HepG2 (cell line): Measurements from ENCODE around the gene OR4Q2. TPM values are rescaled to one million over a fixed set of nuclear protein-coding genes. Genes with fewer than 3 reads are reported as not detected.

Source experiments
- ATAC-seq: fragments of 200-7000 bp; cut with Tn5 transposase; 3 replicates; pipeline ENCODE4 v1.9.1; 2020; ENCODE audit warnings: mild to moderate bottlenecking, moderate library complexity
- BruUV-seq: library from RNA; stranded (reverse); fragments of 400-500 nt; replicated peaks from 2 replicates; lab custom pipeline; 2021; lab: Mats Ljungman, UMichigan
- CTCF ChIA-PET: fragments of 300-600 bp; formaldehyde crosslinking; extraction: SDS; loops from one replicate; lab custom pipeline; 2021; ENCODE audit warnings: low total read pairs, inconsistent platforms, low intra/inter-chr PET ratio; lab: Yijun Ruan, JAX
- POLR2A ChIA-PET: fragments of 350-600 bp; sonication (Branson Sonifier 250); formaldehyde crosslinking; loops from one replicate; lab custom pipeline; 2020; ENCODE audit warnings: antibody characterized with exemption, inconsistent platforms; lab: Yijun Ruan, JAX
- DNase-seq: peaks from one replicate; pipeline ENCODE4 v3.0.0-alpha.2; 2015; ENCODE audit warnings: low spot score
- FAIRE-seq: peaks from 3 replicates; lab custom pipeline; 2011; peaks lifted over from hg19 to GRCh38; lab: Jason Lieb, UNC
- H2AFZ ChIP-seq: one replicate; pipeline ENCODE4 v1.6.1; 2011; ENCODE audit warnings: low read length, inconsistent platforms
- H3K27ac ChIP-seq: fragments of 300-600 bp; 3 replicates; pipeline ENCODE4 v1.8.0; 2011; ENCODE audit warnings: mixed run types, mild to moderate bottlenecking, mixed read lengths, low read length, inconsistent platforms; ENCODE audit not compliant: insufficient read depth; ENCODE audit errors: extremely low read length
- H3K27me3 ChIP-seq, 2 experiments: fragments of 200-600 bp in 1 of 2; 2 replicates in 1 of 2; 3 replicates in 1 of 2; pipeline versions ENCODE4 v1.6.0 to v1.8.0; 2011; ENCODE audit warnings: low read length in 2 of 2, mild to moderate bottlenecking in 2 of 2, moderate library complexity in 2 of 2, inconsistent platforms in 1 of 2; ENCODE audit not compliant: insufficient read depth in 2 of 2, control insufficient read depth in 1 of 2
- H3K36me3 ChIP-seq, 2 experiments: fragments of 200-600 bp in 1 of 2; replicated peaks in 1 of 2; 2 replicates in 1 of 2; 3 replicates in 1 of 2; pipeline versions ENCODE4 v1.5.1 to v1.8.0; 2011; ENCODE audit warnings: low read length in 2 of 2, inconsistent platforms in 1 of 2; ENCODE audit not compliant: insufficient read depth in 2 of 2, control insufficient read depth in 1 of 2
- H3K4me1 ChIP-seq: 2 replicates; pipeline ENCODE4 v1.5.1; 2012; ENCODE audit warnings: low read length, inconsistent platforms; ENCODE audit not compliant: insufficient read depth
- H3K4me2 ChIP-seq: 2 replicates; pipeline ENCODE4 v1.6.0; 2011; ENCODE audit warnings: low read depth, low read length, inconsistent platforms
- H3K4me3 ChIP-seq, 3 experiments: fragments of 200-600 bp in 1 of 3; sonication (generic), shearing (Covaris generic) in 1 of 3; replicated peaks in 1 of 3; 2 replicates each; pipeline ENCODE4 v1.5.1; 2011 to 2016; ENCODE audit warnings: low read length in 3 of 3, inconsistent platforms in 2 of 3, low read depth in 2 of 3, mild to moderate bottlenecking in 2 of 3, control low read depth in 1 of 3, mixed read lengths in 1 of 3; ENCODE audit not compliant: insufficient read depth in 1 of 3
- H3K79me2 ChIP-seq: one replicate; pipeline ENCODE4 v1.6.1; 2011; ENCODE audit warnings: low read length, inconsistent platforms; ENCODE audit not compliant: insufficient read depth
- H3K9ac ChIP-seq: 2 replicates; pipeline ENCODE4 v1.6.0; 2011; ENCODE audit warnings: mild to moderate bottlenecking, low read depth, low read length, inconsistent platforms; ENCODE audit not compliant: insufficient read depth
- H3K9me3 ChIP-seq: 2 replicates; pipeline ENCODE4 v1.5.1; 2012; ENCODE audit warnings: mild to moderate bottlenecking, low read length
- H4K20me1 ChIP-seq: 2 replicates; pipeline ENCODE4 v1.6.0; 2011; ENCODE audit warnings: inconsistent platforms, mild to moderate bottlenecking, low read length, moderate library complexity; ENCODE audit not compliant: insufficient read depth
- FOXO1 ChIP-seq: sonication (generic); formaldehyde crosslinking; IDR thresholded peaks from 2 replicates; pipeline ENCODE4 v1.4.0; 2020; ENCODE audit warnings: missing genetic modification reagents
- KAT7 ChIP-seq: IDR thresholded peaks from 2 replicates; pipeline ENCODE4 v1.6.1; 2018; ENCODE audit warnings: borderline replicate concordance, missing compliant biosample characterization
- RELA ChIP-seq: sonication (generic); formaldehyde crosslinking; IDR thresholded peaks from 2 replicates; pipeline ENCODE4 v1.4.0; 2020; ENCODE audit warnings: missing genetic modification reagents
- ZNF574 ChIP-seq: sonication (generic); formaldehyde crosslinking; IDR thresholded peaks from 2 replicates; pipeline ENCODE4 v1.4.0; 2020; ENCODE audit warnings: missing genetic modification reagents
- WGBS: methylation state at CpG from one replicate; pipeline ENCODE4 v1.1.6; 2017; ENCODE audit warnings: low lambda C conversion rate; 5-methylcytosine and 5-hydroxymethylcytosine counted together
- in situ Hi-C: cut with HindIII; loops from 2 replicates; pipeline ENCODE4 v1.10.0; 2017; ENCODE audit warnings: low pct_unique_long_range_greater_than_20kb; ENCODE audit not compliant: extremely low pct_ligation_motif_present
- intact Hi-C: fragments of 100-400 bp; cut with micrococcal nuclease; formaldehyde crosslinking; loops from one replicate; pipeline ENCODE4 v1.10.0; 2022; ENCODE audit not compliant: unreplicated experiment
- polyA plus RNA-seq, 8 experiments: library from polyadenylated mRNA; depleted of rRNA in 3 of 8; stranded (reverse) in 7 of 8; unstranded in 1 of 8; fragments of >200 nt; fragmentation: Illumina TruSeq in 4 of 8; extraction: Trizol in 4 of 8; gene quantifications; 2 replicates each; pipeline versions ENCODE4 v1.2.1 to v1.2.3, GENCODE V29; 2011 to 2016; ENCODE audit warnings: low read depth in 4 of 8, missing spikeins in 1 of 8, mixed read lengths in 1 of 8; ENCODE audit not compliant: insufficient read depth in 1 of 8
- total RNA-seq, 5 experiments: library from RNA; depleted of rRNA; stranded (reverse); fragments of >200 nt; fragmentation: Illumina TruSeq; extraction: Trizol; gene quantifications; 2 replicates each; pipeline ENCODE4 v1.2.3, GENCODE V29; 2016; ENCODE audit warnings: low read depth in 1 of 5
- TF ChIP-seq, protein P1 (sequence below): sonication (generic); formaldehyde crosslinking; IDR thresholded peaks from 2 replicates; pipeline ENCODE4 v1.4.0; 2020; ENCODE audit warnings: missing genetic modification reagents, borderline replicate concordance
- TF ChIP-seq, protein P2 (sequence below): sonication (generic); formaldehyde crosslinking; IDR thresholded peaks from 2 replicates; pipeline ENCODE4 v1.8.1; 2023; ENCODE audit warnings: mild to moderate bottlenecking, missing genetic modification reagents
- TF ChIP-seq, protein P3 (sequence below): sonication (generic); formaldehyde crosslinking; IDR thresholded peaks from 2 replicates; pipeline ENCODE4 v1.5.1; 2020; ENCODE audit warnings: missing genetic modification reagents, mild to moderate bottlenecking, borderline replicate concordance
- TF ChIP-seq, protein P4 (sequence below): sonication (generic); formaldehyde crosslinking; IDR thresholded peaks from 2 replicates; pipeline ENCODE4 v1.5.0; 2020; ENCODE audit warnings: missing genetic modification reagents, mild to moderate bottlenecking, borderline replicate concordance
- TF ChIP-seq, protein P5 (sequence below): IDR thresholded peaks from 2 replicates; pipeline ENCODE4 v1.6.1; 2016; ENCODE audit warnings: control low read depth

Gene OR4Q2
- total and polyA plus RNA-seq, 2 of the 13 experiments (the other 11 are each of a cell fraction or from before 2014, with no cell fraction given) = not detected

DNA sequence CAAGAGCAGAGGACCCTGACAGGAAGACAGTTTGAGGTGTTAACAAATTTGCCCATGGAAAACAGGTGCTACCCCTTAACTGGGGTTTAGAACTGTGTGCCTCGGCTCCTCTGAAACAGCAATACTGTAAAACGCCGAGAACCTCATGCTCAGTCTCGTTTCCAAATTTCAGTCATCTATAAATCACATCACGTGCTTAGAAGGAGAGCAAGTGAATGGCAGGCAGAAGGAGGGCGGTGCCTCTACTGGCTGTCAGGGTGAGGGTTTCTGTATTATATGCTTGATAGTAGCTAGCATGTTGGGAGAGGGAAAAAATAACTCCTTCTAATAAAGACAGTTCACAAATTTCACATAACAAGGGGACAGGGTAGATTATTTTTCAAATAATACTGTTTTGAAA lies 29.1 kb downstream of the OR4Q2 start:
- H3K4me1 ChIP-seq = no peaks in the 10 kb centered on the region
- POLR2A ChIA-PET = no interaction called here
- H3K4me3 ChIP-seq = no peak overlapping the region
- TF ChIP-seq RELA (CRISPR knock-in tag) = no peak
- TF ChIP-seq, protein P1, sequence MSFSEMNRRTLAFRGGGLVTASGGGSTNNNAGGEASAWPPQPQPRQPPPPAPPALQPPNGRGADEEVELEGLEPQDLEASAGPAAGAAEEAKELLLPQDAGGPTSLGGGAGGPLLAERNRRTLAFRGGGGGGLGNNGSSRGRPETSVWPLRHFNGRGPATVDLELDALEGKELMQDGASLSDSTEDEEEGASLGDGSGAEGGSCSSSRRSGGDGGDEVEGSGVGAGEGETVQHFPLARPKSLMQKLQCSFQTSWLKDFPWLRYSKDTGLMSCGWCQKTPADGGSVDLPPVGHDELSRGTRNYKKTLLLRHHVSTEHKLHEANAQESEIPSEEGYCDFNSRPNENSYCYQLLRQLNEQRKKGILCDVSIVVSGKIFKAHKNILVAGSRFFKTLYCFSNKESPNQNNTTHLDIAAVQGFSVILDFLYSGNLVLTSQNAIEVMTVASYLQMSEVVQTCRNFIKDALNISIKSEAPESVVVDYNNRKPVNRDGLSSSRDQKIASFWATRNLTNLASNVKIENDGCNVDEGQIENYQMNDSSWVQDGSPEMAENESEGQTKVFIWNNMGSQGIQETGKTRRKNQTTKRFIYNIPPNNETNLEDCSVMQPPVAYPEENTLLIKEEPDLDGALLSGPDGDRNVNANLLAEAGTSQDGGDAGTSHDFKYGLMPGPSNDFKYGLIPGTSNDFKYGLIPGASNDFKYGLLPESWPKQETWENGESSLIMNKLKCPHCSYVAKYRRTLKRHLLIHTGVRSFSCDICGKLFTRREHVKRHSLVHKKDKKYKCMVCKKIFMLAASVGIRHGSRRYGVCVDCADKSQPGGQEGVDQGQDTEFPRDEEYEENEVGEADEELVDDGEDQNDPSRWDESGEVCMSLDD (CRISPR knock-in tag) = no peak
- TF ChIP-seq, all 625 proteins: peak for 0
- no TSS peak for BruUV-seq
- H4K20me1 ChIP-seq = no peaks in the 10 kb centered on the region
- DNase-seq (no peak), ATAC-seq (no peak), FAIRE-seq (no peak)
- CTCF ChIA-PET = no interaction called here
- H3K27ac ChIP-seq = no peak overlapping the region
- 9% methylated on average over 6 of the region's 6 CpGs for WGBS
- in situ Hi-C loops (no loop called here), intact Hi-C loops (no loop called here)
- H3K4me2 ChIP-seq = no peak overlapping the region
- no peak overlapping the region for H3K9ac ChIP-seq
- H3K9me3 ChIP-seq = no peaks in the 10 kb centered on the region
- H3K36me3 ChIP-seq = no peaks in the 10 kb centered on the region
- no peaks in the 10 kb centered on the region for H3K79me2 ChIP-seq
- H3K27me3 ChIP-seq = no peaks in the 10 kb centered on the region
- no peak overlapping the region for H2AFZ ChIP-seq

DNA sequence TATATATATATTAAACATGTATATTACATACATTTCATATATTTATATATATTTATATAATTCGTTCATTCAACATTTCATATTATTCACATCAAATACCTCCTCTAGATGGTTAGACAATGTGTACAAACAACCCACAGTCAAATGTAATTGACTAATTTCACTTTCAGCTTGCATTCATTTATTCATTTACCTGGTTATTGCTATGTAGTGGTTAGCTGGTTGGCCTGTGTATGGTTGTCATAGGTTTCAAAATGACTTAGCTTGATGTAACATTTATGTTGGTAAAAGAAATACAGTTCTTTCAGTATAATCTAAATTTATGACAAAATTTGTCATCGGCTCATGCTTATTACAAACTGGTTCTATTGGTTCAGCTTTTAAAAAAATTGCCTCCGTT lies 33.5 kb downstream of the OR4Q2 start:
- in situ Hi-C loops (no loop called here), intact Hi-C loops (no loop called here)
- no TSS peak for BruUV-seq
- H3K9me3 ChIP-seq = no peaks in the 10 kb centered on the region
- no peaks in the 10 kb centered on the region for H3K27me3 ChIP-seq
- H3K4me1 ChIP-seq = no peaks in the 10 kb centered on the region
- H2AFZ ChIP-seq = no peak overlapping the region
- no peaks in the 10 kb centered on the region for H3K36me3 ChIP-seq
- H3K4me2 ChIP-seq = no peak overlapping the region
- no peak for ATAC-seq
- H4K20me1 ChIP-seq = no peaks in the 10 kb centered on the region
- no peak for DNase-seq
- POLR2A ChIA-PET = no interaction called here
- no peak overlapping the region for H3K4me3 ChIP-seq
- H3K79me2 ChIP-seq = no peaks in the 10 kb centered on the region
- no peak overlapping the region for H3K9ac ChIP-seq
- CTCF ChIA-PET = no interaction called here
- FAIRE-seq = no peak
- WGBS = 23% methylated on average over 3 of the region's 3 CpGs
- H3K27ac ChIP-seq = no peak overlapping the region
- TF ChIP-seq KAT7 (CRISPR knock-in tag) = no peak
- TF ChIP-seq, protein P2, sequence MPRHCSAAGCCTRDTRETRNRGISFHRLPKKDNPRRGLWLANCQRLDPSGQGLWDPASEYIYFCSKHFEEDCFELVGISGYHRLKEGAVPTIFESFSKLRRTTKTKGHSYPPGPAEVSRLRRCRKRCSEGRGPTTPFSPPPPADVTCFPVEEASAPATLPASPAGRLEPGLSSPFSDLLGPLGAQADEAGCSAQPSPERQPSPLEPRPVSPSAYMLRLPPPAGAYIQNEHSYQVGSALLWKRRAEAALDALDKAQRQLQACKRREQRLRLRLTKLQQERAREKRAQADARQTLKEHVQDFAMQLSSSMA = no peak
- TF ChIP-seq FOXO1 (CRISPR knock-in tag) = no peak
- TF ChIP-seq, protein P3, sequence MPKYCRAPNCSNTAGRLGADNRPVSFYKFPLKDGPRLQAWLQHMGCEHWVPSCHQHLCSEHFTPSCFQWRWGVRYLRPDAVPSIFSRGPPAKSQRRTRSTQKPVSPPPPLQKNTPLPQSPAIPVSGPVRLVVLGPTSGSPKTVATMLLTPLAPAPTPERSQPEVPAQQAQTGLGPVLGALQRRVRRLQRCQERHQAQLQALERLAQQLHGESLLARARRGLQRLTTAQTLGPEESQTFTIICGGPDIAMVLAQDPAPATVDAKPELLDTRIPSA (CRISPR knock-in tag) = no peak
- TF ChIP-seq ZNF574 (CRISPR knock-in tag) = no peak
- TF ChIP-seq, protein P4, sequence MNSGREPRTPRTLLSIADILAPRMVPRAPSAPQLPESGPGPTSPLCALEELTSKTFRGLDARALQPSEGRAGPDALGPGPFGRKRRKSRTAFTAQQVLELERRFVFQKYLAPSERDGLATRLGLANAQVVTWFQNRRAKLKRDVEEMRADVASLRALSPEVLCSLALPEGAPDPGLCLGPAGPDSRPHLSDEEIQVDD = no peak
- TF ChIP-seq, protein P5, sequence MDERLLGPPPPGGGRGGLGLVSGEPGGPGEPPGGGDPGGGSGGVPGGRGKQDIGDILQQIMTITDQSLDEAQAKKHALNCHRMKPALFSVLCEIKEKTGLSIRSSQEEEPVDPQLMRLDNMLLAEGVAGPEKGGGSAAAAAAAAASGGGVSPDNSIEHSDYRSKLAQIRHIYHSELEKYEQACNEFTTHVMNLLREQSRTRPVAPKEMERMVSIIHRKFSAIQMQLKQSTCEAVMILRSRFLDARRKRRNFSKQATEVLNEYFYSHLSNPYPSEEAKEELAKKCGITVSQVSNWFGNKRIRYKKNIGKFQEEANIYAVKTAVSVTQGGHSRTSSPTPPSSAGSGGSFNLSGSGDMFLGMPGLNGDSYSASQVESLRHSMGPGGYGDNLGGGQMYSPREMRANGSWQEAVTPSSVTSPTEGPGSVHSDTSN (CRISPR knock-in tag) = no peak
